Measurements from ENCODE around the gene PKP1.
A peak's percentile ranks its signal among the peaks of the same experiment; 100 is the strongest.

Gene PKP1

GRCh38 chr1:201356236-201356635 lies 72.9 kb downstream of the PKP1 start:
- DNase-seq: no peak

- no peak for DNase-seq
Observed at GRCh38 chr1:201356701-201357100, 73.4 kb downstream of the PKP1 start.

- no peak for DNase-seq
Observed at GRCh38 chr1:201357211-201357610, 73.9 kb downstream of the PKP1 start.

GRCh38 chr1:201357636-201358348 lies 74.5 kb downstream of the PKP1 start:
- DNase-seq: no peak

- DNase-seq: no peak
Observed at GRCh38 chr1:201358596-201358995, 75.3 kb downstream of the PKP1 start.

- no peak for DNase-seq
Observed at GRCh38 chr1:201359031-201359872, 75.9 kb downstream of the PKP1 start.

GRCh38 chr1:201359873-201360210 lies 76.5 kb downstream of the PKP1 start:
- DNase-seq: no peak

GRCh38 chr1:201360486-201360885 lies 77.2 kb downstream of the PKP1 start:
- DNase-seq: no peak

GRCh38 chr1:201360901-201361651 lies 77.8 kb downstream of the PKP1 start:
- DNase-seq: no peak

- peak; percentile 22 for DNase-seq
Observed at GRCh38 chr1:201361652-201362504, 78.6 kb downstream of the PKP1 start.

- DNase-seq: no peak
Observed at GRCh38 chr1:201362906-201363305, 79.6 kb downstream of the PKP1 start.

- DNase-seq: no peak
Observed at GRCh38 chr1:201363467-201363866, 80.2 kb downstream of the PKP1 start.

GRCh38 chr1:201364808-201365105 lies 81.5 kb downstream of the PKP1 start:
- no peak for DNase-seq

- DNase-seq: no peak
Observed at GRCh38 chr1:201365251-201365650, 81.9 kb downstream of the PKP1 start.

- DNase-seq: no peak
Observed at GRCh38 chr1:201366696-201367095, 83.4 kb downstream of the PKP1 start.

- DNase-seq: no peak
Observed at GRCh38 chr1:201369209-201369608, 85.9 kb downstream of the PKP1 start.

- DNase-seq: no peak
Observed at GRCh38 chr1:201370500-201370899, 87.2 kb downstream of the PKP1 start.

GRCh38 chr1:201371276-201371675 lies 88.0 kb downstream of the PKP1 start:
- DNase-seq: no peak

GRCh38 chr1:201371792-201372191 lies 88.5 kb downstream of the PKP1 start:
- no peak for DNase-seq

GRCh38 chr1:201374364-201374763 lies 91.1 kb downstream of the PKP1 start:
- DNase-seq: peak; percentile 28

GRCh38 chr1:201375169-201375568 lies 91.9 kb downstream of the PKP1 start:
- DNase-seq: no peak

GRCh38 chr1:201376107-201376463 lies 92.8 kb downstream of the PKP1 start:
- DNase-seq: no peak

All from NCI-H510A (cell line).